ENCODE measurements around the gene RTF1.

Gene RTF1

DNA sequence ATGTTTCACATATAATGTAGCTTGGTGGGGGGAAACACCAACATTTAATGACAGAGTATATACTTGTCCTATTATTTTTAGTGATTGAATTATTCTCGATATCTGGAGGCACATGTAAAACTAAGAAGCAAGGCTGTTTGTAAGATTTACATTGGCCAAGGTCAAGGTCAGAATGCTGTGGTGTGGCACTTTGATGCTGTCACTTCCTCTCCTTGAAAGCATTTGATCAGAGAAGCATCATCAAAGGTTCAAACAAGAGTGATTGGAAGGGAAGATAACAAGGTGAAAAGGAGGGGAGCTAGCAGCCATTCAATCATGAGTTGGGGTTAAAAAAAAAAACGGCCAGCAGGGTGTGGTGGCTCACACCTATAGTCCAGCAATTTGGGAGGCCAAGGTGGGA is 26.4 kb downstream of the RTF1 start:
- Histone ChIP-seq H3K27ac (ENCODE audit: low read depth, low read length) (no peak overlapping the region), H3K9me3 (ENCODE audit: control insufficient read depth, insufficient read depth, low read length) (no peaks in the 10 kb centered on the region), H3F3A (ENCODE audit: control insufficient read depth, insufficient read depth) (no peaks in the 10 kb centered on the region), H3K36me3 (ENCODE audit: control insufficient read depth, low read length) (peaks cover 23% of the 10 kb centered on the region), H3K4me3 (ENCODE audit: low read length) (no peak overlapping the region), H3K4me2 (ENCODE audit: low read length) (no peak overlapping the region), H3K9me2 (replicated peaks; ENCODE audit: control insufficient read depth, low read length) (no peaks in the 10 kb centered on the region), H3K4me1 (ENCODE audit: control insufficient read depth, low read length) (no peaks in the 10 kb centered on the region), H4K20me1 (ENCODE audit: control insufficient read depth, insufficient read depth, low read depth, low read length) (0 out of 2 replicates have a peak, but pooled peaks cover under 1% of the 10 kb centered on the region), H3K27me3 (ENCODE audit: control insufficient read depth, low read length) (no peaks in the 10 kb centered on the region), H3K79me2 (ENCODE audit: control insufficient read depth, low read length) (no peaks in the 10 kb centered on the region)
- TF ChIP-seq EZH2phosphoT487 (IDR thresholded peaks at IDR 0.05; ENCODE audit: borderline replicate concordance, low read length) (no peak), CTCF (IDR thresholded peaks at IDR 0.05; ENCODE audit: low read depth, low read length, poor library complexity, severe bottlenecking) (no peak)

GRCh38 chr15:41445399-41445798 is 28.5 kb downstream of the RTF1 start:
- no peak for TF ChIP-seq EZH2phosphoT487 (IDR thresholded peaks at IDR 0.05; ENCODE audit: borderline replicate concordance, low read length)
- no peak for TF ChIP-seq CTCF (IDR thresholded peaks at IDR 0.05; ENCODE audit: low read depth, low read length, poor library complexity, severe bottlenecking)
- H4K20me1 ChIP-seq (ENCODE audit: control insufficient read depth, insufficient read depth, low read depth, low read length): no peaks in the 10 kb centered on the region
- no peak overlapping the region for H3K4me2 ChIP-seq (ENCODE audit: low read length)
- no peaks in the 10 kb centered on the region for H3F3A ChIP-seq (ENCODE audit: control insufficient read depth, insufficient read depth)
- no peaks in the 10 kb centered on the region for H3K27me3 ChIP-seq (ENCODE audit: control insufficient read depth, low read length)
- H3K27ac ChIP-seq (ENCODE audit: low read depth, low read length): no peak overlapping the region
- H3K79me2 ChIP-seq (ENCODE audit: control insufficient read depth, low read length): no peaks in the 10 kb centered on the region
- H3K9me2 ChIP-seq (replicated peaks; ENCODE audit: control insufficient read depth, low read length): no peaks in the 10 kb centered on the region
- H3K4me3 ChIP-seq (ENCODE audit: low read length): no peak overlapping the region
- H3K4me1 ChIP-seq (ENCODE audit: control insufficient read depth, low read length): no peaks in the 10 kb centered on the region
- H3K9me3 ChIP-seq (ENCODE audit: control insufficient read depth, insufficient read depth, low read length): no peaks in the 10 kb centered on the region
- H3K36me3 ChIP-seq (ENCODE audit: control insufficient read depth, low read length): peaks cover 14% of the 10 kb centered on the region

GRCh38 chr15:41462084-41462795 is 45.3 kb downstream of the RTF1 start:
- H3K9me3 ChIP-seq (ENCODE audit: control insufficient read depth, insufficient read depth, low read length): no peaks in the 10 kb centered on the region
- H3F3A ChIP-seq (ENCODE audit: control insufficient read depth, insufficient read depth): peaks cover 11% of the 10 kb centered on the region; the same call in 1 of the 2 replicates
- TF ChIP-seq EZH2phosphoT487 (IDR thresholded peaks at IDR 0.05; ENCODE audit: borderline replicate concordance, low read length) (no peak), CTCF (IDR thresholded peaks at IDR 0.05; ENCODE audit: low read depth, low read length, poor library complexity, severe bottlenecking) (no peak)
- H3K79me2 ChIP-seq (ENCODE audit: control insufficient read depth, low read length): no peaks in the 10 kb centered on the region; the same call in 1 of the 2 replicates
- H3K9me2 ChIP-seq (replicated peaks; ENCODE audit: control insufficient read depth, low read length): no peaks in the 10 kb centered on the region
- no peaks in the 10 kb centered on the region for H3K4me1 ChIP-seq (ENCODE audit: control insufficient read depth, low read length)
- no peak overlapping the region for H3K4me2 ChIP-seq (ENCODE audit: low read length)
- H3K27me3 ChIP-seq (ENCODE audit: control insufficient read depth, low read length): no peaks in the 10 kb centered on the region
- no peak overlapping the region for H3K4me3 ChIP-seq (ENCODE audit: low read length)
- H3K36me3 ChIP-seq (ENCODE audit: control insufficient read depth, low read length): peaks cover 50% of the 10 kb centered on the region
- H4K20me1 ChIP-seq (ENCODE audit: control insufficient read depth, insufficient read depth, low read depth, low read length): peaks cover 5% of the 10 kb centered on the region; the same call in 1 of the 2 replicates
- no peak overlapping the region for H3K27ac ChIP-seq (ENCODE audit: low read depth, low read length)

Measured in DOHH2 (cell line).